ENCODE measurements around the gene TNFAIP8. TPM values are rescaled to one million over a fixed set of nuclear protein-coding genes. Genes with fewer than 3 reads are reported as not detected.

TNFAIP8 gene
- total RNA-seq, 1 donor from 2014 or later, result 40.6 TPM

DNA sequence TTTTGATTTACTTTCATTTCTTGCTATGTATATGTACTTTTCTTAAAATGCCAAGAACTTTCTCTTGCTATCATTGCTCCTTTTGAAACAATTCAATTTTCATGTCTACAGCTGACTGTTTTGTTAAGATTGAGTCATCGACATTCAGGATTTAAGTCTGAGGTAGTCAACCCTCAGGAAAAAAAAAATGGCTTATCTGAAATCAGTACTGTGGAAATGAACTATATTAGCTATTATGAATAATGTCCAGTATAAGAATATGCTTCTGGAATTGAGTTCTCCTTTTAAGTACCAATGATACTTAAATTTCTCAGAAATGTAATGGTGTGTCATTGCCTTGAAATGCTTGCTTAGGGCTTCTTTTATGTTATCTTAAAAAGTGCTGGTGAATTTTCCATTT, 37.9 kb downstream of the TNFAIP8 start:
- no peak overlapping the region for H3K4me3 Mint-ChIP-seq
- Histone ChIP-seq H3K4me3 (no peak overlapping the region), H3K36me3 (no peaks in the 10 kb centered on the region), H4K20me1 (ENCODE audit: low read depth) (no peaks in the 10 kb centered on the region), H3K79me2 (ENCODE audit: low read depth) (no peaks in the 10 kb centered on the region), H3K9me3 (ENCODE audit: low read depth) (no peaks in the 10 kb centered on the region), H3K27me3 (no peaks in the 10 kb centered on the region), H3K4me1 (no peaks in the 10 kb centered on the region), H3K4me2 (no peak overlapping the region), H2AFZ (replicated peaks) (no peak overlapping the region), H3K27ac (no peak overlapping the region), H3F3A (ENCODE audit: low read depth) (no peaks in the 10 kb centered on the region), H3K9ac (no peak overlapping the region)
- H3K27ac Mint-ChIP-seq, result no peak overlapping the region
- TF ChIP-seq, protein P1, sequence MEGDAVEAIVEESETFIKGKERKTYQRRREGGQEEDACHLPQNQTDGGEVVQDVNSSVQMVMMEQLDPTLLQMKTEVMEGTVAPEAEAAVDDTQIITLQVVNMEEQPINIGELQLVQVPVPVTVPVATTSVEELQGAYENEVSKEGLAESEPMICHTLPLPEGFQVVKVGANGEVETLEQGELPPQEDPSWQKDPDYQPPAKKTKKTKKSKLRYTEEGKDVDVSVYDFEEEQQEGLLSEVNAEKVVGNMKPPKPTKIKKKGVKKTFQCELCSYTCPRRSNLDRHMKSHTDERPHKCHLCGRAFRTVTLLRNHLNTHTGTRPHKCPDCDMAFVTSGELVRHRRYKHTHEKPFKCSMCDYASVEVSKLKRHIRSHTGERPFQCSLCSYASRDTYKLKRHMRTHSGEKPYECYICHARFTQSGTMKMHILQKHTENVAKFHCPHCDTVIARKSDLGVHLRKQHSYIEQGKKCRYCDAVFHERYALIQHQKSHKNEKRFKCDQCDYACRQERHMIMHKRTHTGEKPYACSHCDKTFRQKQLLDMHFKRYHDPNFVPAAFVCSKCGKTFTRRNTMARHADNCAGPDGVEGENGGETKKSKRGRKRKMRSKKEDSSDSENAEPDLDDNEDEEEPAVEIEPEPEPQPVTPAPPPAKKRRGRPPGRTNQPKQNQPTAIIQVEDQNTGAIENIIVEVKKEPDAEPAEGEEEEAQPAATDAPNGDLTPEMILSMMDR (IDR thresholded peaks at IDR 0.05), result no peak
- TF ChIP-seq EZH2 (IDR thresholded peaks at IDR 0.05), result no peak
- no peak for TF ChIP-seq EZH2phosphoT487 (IDR thresholded peaks at IDR 0.05)
- H3K36me3 Mint-ChIP-seq, result peaks cover 11% of the 10 kb centered on the region
- no peaks in the 10 kb centered on the region for H3K27me3 Mint-ChIP-seq (ENCODE audit: insufficient read depth, low read depth)
- H3K4me1 Mint-ChIP-seq, result peaks cover 5% of the 10 kb centered on the region
- H3K9me3 Mint-ChIP-seq, result no peaks in the 10 kb centered on the region
- DNase-seq (ENCODE audit: low spot score), result no peak

GRCh38 chr5:119395080-119395836, 39.4 kb downstream of the TNFAIP8 start:
- H3K36me3 Mint-ChIP-seq, result peaks cover 11% of the 10 kb centered on the region
- H4K20me1 ChIP-seq (ENCODE audit: low read depth), result no peaks in the 10 kb centered on the region
- H2AFZ ChIP-seq (replicated peaks), result no peak overlapping the region
- H3K4me1 Mint-ChIP-seq, result no peaks in the 10 kb centered on the region
- no peaks in the 10 kb centered on the region for H3K9me3 ChIP-seq (ENCODE audit: low read depth)
- H3K9ac ChIP-seq, result no peak overlapping the region
- H3K79me2 ChIP-seq (ENCODE audit: low read depth), result no peaks in the 10 kb centered on the region
- no peaks in the 10 kb centered on the region for H3K36me3 ChIP-seq
- H3K4me2 ChIP-seq, result no peak overlapping the region
- H3K4me1 ChIP-seq, result no peaks in the 10 kb centered on the region
- H3K27me3 ChIP-seq, result no peaks in the 10 kb centered on the region
- H3K27ac ChIP-seq, result no peak overlapping the region
- DNase-seq (ENCODE audit: low spot score), result no peak
- H3K4me3 Mint-ChIP-seq, result no peak overlapping the region
- no peak overlapping the region for H3K4me3 ChIP-seq
- peaks cover 3% of the 10 kb centered on the region for H3K27me3 Mint-ChIP-seq (ENCODE audit: insufficient read depth, low read depth)
- TF ChIP-seq, protein P1 (IDR thresholded peaks at IDR 0.05), result no peak
- no peak for TF ChIP-seq EZH2 (IDR thresholded peaks at IDR 0.05)
- TF ChIP-seq EZH2phosphoT487 (IDR thresholded peaks at IDR 0.05), result no peak
- no peaks in the 10 kb centered on the region for H3K9me3 Mint-ChIP-seq
- H3K27ac Mint-ChIP-seq, result no peak overlapping the region
- no peaks in the 10 kb centered on the region for H3F3A ChIP-seq (ENCODE audit: low read depth)

DNA sequence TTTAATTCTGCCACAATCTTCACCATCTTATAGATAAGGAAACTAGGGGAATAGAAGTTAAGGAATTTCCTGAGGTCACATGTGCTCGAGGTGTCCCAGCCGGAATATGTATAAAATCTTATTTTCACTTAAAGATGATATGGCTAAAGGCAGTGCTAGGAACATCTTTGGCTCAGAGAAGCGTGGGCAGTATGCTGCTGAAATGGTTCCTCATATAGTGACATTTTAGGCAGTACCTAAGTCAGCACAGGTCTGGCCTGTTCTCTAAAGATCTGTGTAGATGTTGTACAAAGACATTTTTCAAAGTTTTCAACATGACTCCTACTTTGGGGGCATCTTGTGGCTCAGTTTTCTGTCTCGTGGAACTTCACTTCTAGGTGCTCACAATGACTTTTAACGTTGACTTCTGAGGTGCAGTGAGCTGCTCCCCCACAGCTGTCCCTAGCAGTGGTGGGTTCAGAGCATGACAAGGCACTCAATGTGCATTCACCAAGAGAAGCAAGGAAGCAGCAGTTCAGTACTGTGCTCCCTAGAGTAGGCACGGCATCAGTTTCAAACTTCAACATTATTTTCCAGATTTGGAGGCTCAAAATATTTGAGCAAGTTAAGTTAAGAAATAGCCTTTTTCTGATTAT, 40.3 kb downstream of the TNFAIP8 start:
- DNase-seq (ENCODE audit: low spot score), result no peak
- Histone ChIP-seq H3K9ac (no peak overlapping the region), H3K4me1 (no peaks in the 10 kb centered on the region), H3F3A (ENCODE audit: low read depth) (no peaks in the 10 kb centered on the region), H3K4me3 (no peak overlapping the region), H3K27me3 (no peaks in the 10 kb centered on the region), H3K9me3 (ENCODE audit: low read depth) (no peaks in the 10 kb centered on the region), H3K36me3 (no peaks in the 10 kb centered on the region), H4K20me1 (ENCODE audit: low read depth) (no peaks in the 10 kb centered on the region), H2AFZ (replicated peaks) (no peak overlapping the region), H3K4me2 (no peak overlapping the region), H3K27ac (no peak overlapping the region), H3K79me2 (ENCODE audit: low read depth) (no peaks in the 10 kb centered on the region)
- H3K4me1 Mint-ChIP-seq, result no peaks in the 10 kb centered on the region
- no peak overlapping the region for H3K4me3 Mint-ChIP-seq
- H3K9me3 Mint-ChIP-seq, result no peaks in the 10 kb centered on the region
- peaks cover 3% of the 10 kb centered on the region for H3K27me3 Mint-ChIP-seq (ENCODE audit: insufficient read depth, low read depth)
- no peak overlapping the region for H3K27ac Mint-ChIP-seq
- peaks cover 11% of the 10 kb centered on the region for H3K36me3 Mint-ChIP-seq
- TF ChIP-seq EZH2 (IDR thresholded peaks at IDR 0.05) (no peak), EZH2phosphoT487 (IDR thresholded peaks at IDR 0.05) (no peak)
- TF ChIP-seq, protein P1 (IDR thresholded peaks at IDR 0.05), result no peak

Measured in neural progenitor cell (in vitro differentiated cells).